ENCODE results near the gene ARID1B. TPM values are rescaled to one million over a fixed set of nuclear protein-coding genes. Genes with fewer than 3 reads are reported as not detected.

Gene ARID1B
- total RNA-seq, 1 donor from 2014 or later = 18.5 TPM

DNA sequence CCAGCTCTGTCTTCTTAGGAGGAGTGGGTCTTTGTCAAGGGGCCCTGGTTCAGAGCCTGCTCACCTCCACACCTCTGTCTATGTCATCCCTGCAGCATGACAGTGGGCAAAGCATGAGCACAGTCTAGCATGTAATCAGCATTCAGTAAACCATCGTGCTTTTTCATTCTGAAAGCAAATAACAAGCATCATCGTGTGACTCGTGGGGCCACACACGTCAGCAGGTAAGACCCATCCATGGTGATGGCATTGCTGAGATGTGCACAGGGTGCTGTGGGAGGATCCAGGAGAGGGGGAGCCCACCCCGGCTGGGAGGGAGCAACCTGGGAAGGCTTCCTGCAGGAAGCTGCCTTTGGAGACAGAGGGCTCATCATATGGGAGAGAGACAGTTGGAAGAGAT, 439.4 kb downstream of the ARID1B start:
- DNase-seq (ENCODE audit: low read depth) = no peak
- H3K4me3 ChIP-seq (ENCODE audit: low read depth, low read length) = no peak overlapping the region
- TF ChIP-seq, protein P1, sequence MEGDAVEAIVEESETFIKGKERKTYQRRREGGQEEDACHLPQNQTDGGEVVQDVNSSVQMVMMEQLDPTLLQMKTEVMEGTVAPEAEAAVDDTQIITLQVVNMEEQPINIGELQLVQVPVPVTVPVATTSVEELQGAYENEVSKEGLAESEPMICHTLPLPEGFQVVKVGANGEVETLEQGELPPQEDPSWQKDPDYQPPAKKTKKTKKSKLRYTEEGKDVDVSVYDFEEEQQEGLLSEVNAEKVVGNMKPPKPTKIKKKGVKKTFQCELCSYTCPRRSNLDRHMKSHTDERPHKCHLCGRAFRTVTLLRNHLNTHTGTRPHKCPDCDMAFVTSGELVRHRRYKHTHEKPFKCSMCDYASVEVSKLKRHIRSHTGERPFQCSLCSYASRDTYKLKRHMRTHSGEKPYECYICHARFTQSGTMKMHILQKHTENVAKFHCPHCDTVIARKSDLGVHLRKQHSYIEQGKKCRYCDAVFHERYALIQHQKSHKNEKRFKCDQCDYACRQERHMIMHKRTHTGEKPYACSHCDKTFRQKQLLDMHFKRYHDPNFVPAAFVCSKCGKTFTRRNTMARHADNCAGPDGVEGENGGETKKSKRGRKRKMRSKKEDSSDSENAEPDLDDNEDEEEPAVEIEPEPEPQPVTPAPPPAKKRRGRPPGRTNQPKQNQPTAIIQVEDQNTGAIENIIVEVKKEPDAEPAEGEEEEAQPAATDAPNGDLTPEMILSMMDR (conservative IDR thresholded peaks at IDR 0.05; ENCODE audit: low read depth, low read length) = no peak

GRCh38 chr6:157217198-157217893, 440.2 kb downstream of the ARID1B start:
- TF ChIP-seq, protein P1 (conservative IDR thresholded peaks at IDR 0.05; ENCODE audit: low read depth, low read length) = no peak
- no peak overlapping the region for H3K4me3 ChIP-seq (ENCODE audit: low read depth, low read length)
- DNase-seq (ENCODE audit: low read depth) = no peak

DNA sequence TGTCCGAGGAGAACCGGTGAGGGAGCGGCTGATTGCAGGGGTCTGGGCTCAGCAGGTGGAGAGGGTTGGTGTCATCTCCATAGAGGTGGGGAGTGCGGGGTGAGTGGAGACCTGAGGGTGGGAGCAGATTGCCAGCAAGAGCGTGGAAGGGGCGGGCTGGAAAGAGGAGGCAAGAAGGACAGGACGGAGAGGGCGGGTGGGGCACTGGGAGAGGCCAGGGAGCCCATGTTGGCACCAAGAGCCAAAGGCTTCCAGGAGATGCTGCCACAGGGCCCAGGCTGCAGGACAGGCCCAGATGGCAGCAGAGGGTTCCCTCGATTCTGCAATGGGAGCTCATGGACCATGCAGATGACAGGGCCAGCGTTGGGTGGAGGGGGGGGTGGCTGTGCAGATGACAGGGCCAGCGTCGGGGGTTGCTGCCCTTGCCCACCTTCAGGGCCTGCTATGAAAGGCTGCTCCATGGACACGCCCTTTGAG, 440.8 kb downstream of the ARID1B start:
- no peak for DNase-seq (ENCODE audit: low read depth)
- H3K4me3 ChIP-seq (ENCODE audit: low read depth, low read length) = no peak overlapping the region
- TF ChIP-seq, protein P1 (conservative IDR thresholded peaks at IDR 0.05; ENCODE audit: low read depth, low read length) = no peak

- DNase-seq (ENCODE audit: low read depth) = no peak
- no peak overlapping the region for H3K4me3 ChIP-seq (ENCODE audit: low read depth, low read length)
- TF ChIP-seq, protein P1 (conservative IDR thresholded peaks at IDR 0.05; ENCODE audit: low read depth, low read length) = no peak
Measured at GRCh38 chr6:157218371-157219198, 441.4 kb downstream of the ARID1B start.

DNA sequence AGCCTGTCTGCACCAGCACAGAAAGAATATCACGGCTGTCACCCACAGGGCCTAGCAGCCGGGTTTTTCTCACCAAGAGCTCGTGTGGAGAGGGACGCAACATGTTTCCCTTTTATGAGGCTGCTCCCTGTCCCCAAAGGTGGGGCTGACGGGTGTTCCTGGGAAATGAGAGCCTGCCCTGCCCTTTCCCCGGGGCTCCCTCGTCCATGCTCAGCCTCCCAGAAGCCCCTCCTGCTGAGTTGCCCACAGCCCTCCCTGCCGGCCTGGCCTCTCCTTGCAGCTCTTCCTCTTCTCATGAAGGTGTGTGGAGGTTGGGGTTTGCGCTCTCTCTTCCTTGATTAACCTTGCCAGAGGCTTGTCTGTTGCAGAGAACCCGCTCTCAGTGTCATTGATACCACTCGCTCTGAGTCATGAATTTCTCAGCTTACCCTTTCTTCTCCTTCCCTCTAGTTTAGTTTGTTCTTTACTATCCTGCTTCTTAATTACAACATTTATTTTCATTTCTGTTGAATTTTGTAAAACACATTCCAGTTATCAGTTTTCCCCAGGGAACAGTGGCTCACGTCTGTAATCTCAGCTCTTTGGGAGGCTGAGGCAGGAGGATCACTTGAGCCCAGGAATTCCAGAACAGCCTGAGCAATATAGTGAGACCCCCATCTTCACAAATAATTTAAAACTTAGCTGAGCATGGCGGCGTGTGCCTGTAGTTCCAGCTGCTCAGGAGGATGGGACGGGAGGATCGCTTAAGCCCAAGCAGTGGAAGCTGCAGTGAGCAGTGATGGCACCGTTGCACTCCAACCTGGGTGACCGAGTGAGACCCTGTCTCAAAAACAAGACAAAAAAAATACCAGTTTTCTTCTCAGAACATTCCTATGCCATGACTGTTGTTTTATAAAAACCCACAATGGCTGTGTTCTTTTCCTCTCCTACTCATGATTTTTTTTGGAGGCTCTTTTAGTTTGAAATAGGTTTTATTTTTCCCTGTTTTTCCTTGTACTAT, 442.3 kb downstream of the ARID1B start:
- DNase-seq (ENCODE audit: low read depth) = no peak
- TF ChIP-seq, protein P1 (conservative IDR thresholded peaks at IDR 0.05; ENCODE audit: low read depth, low read length) = no peak
- no peak overlapping the region for H3K4me3 ChIP-seq (ENCODE audit: low read depth, low read length)

DNA sequence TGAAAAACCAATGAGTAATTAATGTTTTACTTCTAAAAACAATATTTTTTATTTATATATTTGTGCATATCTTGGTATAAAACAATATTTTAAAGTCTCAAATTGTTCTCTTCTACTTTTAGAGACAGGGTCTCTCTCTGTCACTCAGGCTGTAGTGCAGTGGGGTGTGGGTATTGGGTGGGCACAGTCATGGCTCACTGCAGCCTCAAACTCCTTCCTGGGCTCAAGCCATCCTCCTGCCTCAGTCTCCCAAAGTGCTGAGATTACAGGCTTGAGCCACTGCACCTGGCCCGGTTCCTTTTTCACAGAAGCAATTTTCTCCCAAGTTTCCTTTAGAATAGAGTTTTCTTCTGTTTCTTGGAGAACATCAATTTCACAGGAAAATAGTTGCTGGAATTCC, 443.3 kb downstream of the ARID1B start:
- H3K4me3 ChIP-seq (ENCODE audit: low read depth, low read length) = peak overlapping the region; percentile 54

More for the DNA sequence above, 443.3 kb downstream of the ARID1B start:
- TF ChIP-seq, protein P1 (conservative IDR thresholded peaks at IDR 0.05; ENCODE audit: low read depth, low read length) = no peak
- DNase-seq (ENCODE audit: low read depth) = no peak

Measured in epithelial cell of proximal tubule (primary cell).